T1000 (cell line): Measurements from ENCODE around the gene ZFAND3.

Experiments
- DNase-seq: peaks from one replicate; lab custom pipeline; 2025; ENCODE audit warnings: mixed read lengths; lab: John Stamatoyannopoulos, UW

ZFAND3 gene

DNA sequence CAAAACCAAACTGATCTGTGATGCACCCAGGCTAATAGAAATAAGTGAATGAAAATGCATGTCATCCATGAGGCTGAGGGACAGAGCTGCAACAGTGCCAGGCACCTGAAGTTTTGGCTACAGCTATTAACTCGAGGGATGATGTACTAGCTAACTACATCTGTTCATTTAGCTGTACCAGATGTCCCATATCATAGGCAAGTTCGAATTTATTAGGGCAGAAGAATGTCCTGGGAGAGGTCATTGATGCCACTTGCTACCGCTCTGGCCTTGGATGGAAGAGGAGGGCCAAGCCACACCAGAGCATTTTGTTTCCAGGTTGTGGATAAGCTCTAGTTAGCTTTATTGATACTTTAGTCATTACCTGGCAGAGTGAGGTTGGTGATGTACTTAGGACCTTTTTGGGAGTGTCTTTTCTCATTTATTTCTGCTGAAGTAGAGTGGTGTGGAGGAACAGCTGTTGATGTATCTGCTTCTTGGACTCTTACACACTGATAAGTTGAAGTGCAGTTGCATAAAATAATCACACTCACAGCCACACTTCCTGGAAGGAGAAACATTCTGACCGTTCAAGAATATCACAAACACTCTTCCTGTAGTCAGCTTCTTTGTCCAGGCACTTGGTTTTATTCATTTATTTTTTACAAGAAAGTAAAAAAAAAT is 8.2 kb downstream of the ZFAND3 start:
- DNase-seq, result no peak

- no peak for DNase-seq
These were observed 10.7 kb downstream of the ZFAND3 start for GRCh38 chr6:37830225-37830624.

- DNase-seq, result no peak
These were observed 11.9 kb downstream of the ZFAND3 start for GRCh38 chr6:37831457-37831856.

- no peak for DNase-seq
These were observed 16.4 kb downstream of the ZFAND3 start for GRCh38 chr6:37835923-37836322.

DNA sequence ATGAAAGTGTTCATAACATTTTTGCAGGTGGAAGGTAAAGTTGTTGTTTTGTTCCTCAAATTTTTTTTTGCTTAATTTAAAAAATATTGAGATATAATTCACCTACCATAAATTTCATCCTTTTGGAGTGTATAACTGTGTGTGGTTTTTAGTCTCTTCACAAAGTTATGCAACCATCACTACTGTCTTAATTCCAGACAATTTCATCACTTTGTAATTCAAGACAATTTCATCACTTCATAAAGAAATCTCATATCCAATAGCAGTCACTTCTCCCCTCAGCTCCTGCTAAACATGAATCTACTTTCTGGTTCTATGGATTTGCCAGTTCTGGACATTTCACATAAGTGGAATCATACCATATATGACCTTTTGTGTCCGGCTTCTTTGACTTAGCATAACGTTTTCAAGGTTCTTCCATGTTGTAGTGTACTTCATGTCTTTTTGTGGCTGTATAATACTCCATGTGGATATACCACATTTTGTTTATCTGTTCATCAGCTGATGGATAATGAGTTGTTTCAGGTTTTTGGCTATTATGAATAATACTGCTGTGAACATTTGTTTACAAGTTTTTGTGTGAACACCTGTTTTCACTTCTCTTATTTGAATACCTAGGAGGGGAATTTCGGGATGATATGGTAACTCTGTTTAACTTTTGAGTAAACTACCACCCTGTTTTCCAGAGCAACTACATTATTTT is 18.8 kb downstream of the ZFAND3 start:
- DNase-seq, result no peak

DNA sequence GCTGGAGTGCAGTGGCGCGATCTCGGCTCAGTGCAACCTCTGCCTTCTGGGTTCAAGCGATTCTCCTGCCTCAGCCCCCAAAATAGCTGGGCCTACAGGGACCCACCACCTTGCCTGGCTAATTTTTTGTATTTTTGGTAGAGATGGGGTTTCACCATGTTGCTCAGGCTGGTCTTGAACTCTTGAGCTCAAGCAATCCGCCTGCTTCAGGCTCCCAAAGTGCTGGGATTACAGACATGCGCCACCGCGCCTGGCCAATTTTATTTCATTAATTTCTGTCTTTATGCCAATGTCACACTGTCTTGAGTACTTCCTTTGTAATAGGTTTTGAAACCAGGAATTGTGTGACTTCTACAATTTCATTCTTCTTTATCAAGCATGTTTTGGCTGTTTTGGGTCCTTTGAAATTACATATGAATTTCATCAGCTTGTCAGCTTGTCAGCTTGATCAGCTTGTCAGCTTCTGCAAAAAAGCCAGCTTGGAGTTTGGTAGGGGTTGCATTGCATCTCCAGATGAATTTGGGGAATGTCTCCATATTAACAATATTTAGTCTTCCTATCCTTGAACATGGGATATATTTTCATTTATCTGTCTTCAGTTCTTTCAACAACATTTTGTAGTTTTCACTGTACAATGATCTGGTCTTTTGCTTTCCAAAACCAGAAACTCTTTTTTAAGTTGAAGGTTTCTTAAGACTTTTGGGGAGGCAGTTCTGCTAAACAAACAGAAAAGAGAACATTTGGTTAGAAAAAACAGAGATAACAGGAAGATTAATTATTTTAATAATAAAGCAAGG is 20.8 kb downstream of the ZFAND3 start:
- DNase-seq, result no peak

GRCh38 chr6:37840940-37841300 is 21.4 kb downstream of the ZFAND3 start:
- DNase-seq, result no peak

DNA sequence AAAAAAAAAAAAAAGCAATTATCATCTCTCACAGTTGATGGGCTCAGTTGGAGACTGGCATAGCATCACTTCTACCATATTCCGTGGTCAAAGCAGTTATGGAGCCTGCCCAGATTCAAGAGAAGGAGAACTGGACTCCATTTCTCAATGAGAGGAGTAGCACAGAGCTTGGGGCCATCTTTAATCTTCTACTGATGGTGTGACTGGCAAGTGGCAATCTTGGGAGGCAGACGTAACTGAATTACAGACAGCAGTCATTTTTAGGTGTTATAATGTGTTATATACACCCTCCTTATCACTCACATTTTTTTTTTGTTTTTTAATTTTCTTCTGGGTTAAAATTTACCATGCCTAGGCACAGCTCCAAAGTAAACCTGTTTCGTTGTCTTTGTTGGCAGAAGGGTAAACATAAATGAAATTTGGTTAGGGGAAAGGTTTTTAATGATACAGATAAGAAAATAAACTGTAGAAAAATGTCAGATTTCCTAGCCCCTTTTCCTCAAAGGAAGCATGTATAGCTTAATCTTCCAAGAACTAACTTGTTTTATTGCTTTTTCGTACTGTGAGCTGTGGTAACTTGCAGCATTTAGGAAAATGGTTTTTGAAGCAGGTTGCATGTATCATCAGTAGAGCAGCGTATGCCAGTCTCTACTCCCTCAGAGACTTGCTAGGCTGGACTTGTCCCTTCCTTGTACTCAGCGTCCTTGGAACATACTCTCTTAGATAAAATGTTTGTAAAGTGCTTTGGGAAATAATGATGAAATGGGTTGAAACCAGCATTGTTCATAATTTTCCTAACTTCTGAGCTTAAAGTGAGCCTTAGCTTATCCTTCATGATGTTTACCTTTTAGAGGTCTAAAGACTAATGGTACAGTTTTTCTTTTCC is 25.7 kb downstream of the ZFAND3 start:
- no peak for DNase-seq

DNA sequence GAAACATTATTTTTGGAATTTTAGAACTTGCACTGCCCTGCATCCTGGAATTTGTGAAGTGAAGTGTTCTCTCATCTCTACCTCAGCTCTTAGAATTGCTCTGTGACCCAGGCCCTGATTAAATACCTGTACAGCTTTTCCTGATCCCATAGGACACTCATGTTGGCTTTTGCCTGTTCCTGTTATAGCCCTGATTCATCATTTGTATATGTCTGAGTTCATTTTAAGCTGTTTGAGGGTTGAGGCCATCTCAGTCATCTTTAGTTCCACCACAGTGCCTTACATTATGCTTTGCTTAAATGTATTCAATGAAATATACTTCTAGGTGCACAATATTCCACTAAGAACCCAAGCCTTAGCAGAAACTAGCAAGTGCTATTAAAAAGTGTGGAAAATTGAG is 26.4 kb downstream of the ZFAND3 start:
- DNase-seq, result no peak

DNA sequence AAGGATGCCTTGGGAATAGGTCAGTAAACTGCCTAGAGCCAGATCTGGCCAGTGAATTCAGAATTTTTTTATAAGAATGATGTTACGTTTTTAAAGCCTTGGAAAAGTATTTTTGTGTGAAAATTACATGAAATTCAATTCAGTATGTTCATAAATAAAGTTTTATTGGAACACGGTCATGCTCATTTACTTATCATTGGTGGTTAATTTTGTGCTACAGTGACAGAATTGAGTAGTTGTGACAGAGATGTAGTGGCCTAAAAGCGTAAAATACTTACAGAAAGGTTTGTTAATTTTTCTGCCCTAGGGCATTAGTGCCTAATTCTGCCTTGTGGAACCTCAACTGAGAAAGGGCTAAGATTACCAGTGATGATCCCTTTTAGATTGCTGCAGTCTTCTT is 28.2 kb downstream of the ZFAND3 start:
- DNase-seq, result no peak

DNA sequence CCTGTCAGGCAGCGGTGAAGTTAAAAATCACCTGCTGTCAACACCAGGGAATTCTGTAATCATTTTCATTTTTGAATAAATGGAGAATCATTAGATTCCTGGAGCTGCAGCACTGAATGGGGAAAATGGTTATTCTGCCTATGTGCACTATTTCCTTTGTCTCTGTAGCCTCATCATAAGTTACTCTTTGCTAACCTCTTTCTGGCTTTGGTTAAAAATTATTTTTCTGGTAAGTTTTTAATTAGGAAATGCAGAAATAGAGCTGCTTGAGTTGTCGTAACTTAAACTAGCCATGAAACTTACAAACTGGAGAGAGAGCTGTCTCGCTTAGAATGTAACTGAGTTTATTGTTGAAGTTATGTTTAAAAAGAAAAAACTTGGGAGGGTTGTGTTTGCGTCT is 28.8 kb downstream of the ZFAND3 start:
- DNase-seq, result no peak

DNA sequence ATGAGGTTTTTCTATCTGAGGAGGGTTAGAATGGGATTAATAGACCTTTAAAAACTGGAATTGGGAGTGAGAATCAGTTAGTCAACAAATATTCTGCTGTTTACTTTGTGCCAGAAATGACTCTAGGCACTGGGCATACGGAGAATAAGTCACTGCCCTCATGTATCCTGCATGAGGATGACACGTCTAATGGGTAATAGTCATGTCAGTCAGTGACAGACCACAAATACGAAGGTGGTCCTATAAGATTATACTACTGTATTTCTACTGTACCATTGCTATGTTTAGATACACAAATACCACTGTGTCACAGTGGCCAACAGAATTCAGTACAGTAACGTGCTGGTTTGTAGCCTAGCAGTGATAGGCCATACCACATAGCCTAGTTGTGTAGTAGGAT is 30.7 kb downstream of the ZFAND3 start:
- no peak for DNase-seq

GRCh38 chr6:37850728-37851285 is 31.3 kb downstream of the ZFAND3 start:
- no peak for DNase-seq

DNA sequence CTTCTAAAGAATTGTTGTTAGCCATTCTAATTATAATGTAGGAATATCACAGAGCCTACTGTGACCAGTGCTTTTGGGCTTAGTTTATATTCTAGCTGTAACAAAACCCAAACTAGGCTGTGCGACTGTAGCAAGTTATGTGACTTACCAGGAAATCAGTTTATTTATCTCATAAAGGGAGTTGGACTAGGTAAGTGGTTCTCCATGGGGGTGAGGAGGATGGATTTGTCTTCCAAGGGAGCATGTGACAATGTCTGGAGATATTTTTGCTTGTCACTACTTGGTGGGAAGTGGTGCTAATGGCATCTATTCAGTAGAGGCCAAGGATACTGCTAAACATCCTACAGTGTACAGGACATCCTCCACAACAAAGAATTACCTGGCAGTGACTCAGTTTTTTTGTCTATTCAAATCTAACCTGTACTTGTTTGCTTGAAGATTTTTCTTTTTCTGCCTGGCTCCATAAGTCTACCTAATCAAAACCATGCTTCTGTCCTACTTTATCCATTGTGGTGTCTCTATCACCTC is 32.5 kb downstream of the ZFAND3 start:
- no peak for DNase-seq

GRCh38 chr6:37856285-37856684 is 36.8 kb downstream of the ZFAND3 start:
- no peak for DNase-seq

DNA sequence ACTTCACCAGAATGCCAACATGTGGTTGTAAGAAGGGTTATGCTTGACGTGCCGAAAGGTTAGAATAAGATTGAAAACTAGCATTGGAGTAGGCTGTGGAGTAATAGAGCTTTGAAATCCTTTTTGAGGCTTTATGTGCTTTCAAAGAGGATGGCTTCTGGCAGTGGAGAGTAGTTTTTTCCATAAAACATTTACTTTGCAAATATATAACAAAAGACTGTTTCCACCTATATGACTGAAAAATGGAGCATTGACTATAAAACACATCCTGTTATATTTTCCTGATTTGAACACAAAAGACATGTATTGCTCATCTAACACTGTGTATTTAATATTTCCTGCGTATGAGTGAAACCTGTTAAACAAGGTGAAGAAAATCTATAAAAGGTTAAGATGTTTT is 38.8 kb downstream of the ZFAND3 start:
- DNase-seq, result no peak

DNA sequence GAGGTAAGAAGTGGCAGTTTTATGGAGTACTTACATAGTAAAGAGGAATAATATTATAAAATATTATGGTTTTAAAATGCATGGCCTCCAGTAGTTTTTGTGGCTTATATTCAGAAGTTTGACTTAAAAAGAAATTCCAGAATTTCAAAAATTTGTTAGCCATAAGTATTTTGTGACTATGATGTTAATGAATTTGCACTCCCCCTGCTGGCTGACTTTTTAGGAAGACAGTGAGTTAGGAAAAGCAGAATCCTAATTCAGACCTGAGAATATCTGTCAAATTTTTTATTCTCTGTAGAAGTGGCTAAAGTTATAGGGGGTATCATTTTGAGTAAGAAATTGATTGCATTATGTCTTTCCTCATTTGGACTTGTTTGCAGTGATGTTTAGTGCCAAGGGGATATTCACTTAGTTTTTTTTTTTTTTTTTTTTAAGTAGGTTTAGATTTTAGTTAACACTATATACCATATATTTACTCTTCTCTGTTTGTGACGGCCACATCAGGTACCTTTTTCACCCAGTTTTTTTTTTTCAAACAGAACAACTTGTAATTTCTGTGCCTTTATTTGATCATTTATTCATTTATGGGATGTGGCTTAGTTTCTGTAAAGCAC is 40.8 kb downstream of the ZFAND3 start:
- DNase-seq, result no peak

- DNase-seq, result no peak
These were observed 41.9 kb downstream of the ZFAND3 start for GRCh38 chr6:37861452-37861851.

DNA sequence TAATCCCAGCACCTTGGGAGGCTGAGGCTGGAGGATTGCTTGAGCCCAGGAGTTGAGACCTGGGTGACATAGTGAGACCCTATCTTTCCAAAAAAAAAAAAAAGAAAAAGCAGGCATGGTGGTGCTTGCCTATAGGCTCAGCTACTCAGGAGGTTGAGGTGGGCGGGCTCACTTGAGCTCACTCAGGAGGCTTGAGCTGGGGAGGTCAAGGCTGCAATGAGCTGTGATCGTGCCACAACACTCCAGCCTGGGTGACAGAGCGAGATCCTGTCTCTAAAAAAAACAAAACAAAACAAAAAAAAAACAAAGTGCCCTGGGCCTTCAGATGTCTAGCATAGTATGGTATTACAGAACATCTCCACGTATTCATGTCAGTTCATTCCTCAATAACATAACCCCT is 42.9 kb downstream of the ZFAND3 start:
- no peak for DNase-seq

GRCh38 chr6:37862992-37863391 is 43.5 kb downstream of the ZFAND3 start:
- DNase-seq, result peak; percentile 18

DNA sequence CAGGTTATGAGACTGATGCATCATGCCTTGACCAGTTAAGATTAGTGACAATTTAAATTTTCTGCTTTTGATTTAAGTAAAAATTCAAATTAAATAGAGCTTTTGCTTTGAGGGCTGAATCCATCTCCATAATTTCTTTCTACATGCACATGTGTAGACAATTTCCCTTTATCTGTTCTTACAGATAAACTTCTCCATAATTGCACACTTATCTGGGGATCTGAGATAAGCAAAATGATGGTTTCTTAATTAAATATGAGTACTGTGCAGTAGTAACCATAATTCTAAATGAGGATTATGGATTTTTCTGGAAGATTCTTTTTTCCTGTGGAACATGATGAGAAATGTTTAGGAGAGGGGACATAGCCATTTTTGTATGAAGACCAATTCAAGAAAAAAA is 44.7 kb downstream of the ZFAND3 start:
- DNase-seq, result no peak
